OCI-LY1 (cell line): ENCODE data around the gene UNC13A.

Experiments used
- H2AFZ ChIP-seq: fragments of 200-600 bp; sonication (generic), shearing (Covaris generic); 2 replicates; pipeline ENCODE4 v1.6.0; 2014; ENCODE audit warnings: antibody characterized with exemption, mild to moderate bottlenecking, low read length
- H3F3A ChIP-seq: fragments of 200-600 bp; sonication (generic), shearing (Covaris generic); 2 replicates; pipeline ENCODE4 v1.6.0; 2014; ENCODE audit warnings: mild to moderate bottlenecking, antibody characterized with exemption, low read length, moderate library complexity; ENCODE audit not compliant: insufficient read depth
- H3K27ac ChIP-seq: fragments of 200-600 bp; sonication (generic); 2 replicates; pipeline ENCODE4 v1.5.1; 2014; ENCODE audit warnings: low read length, mixed run types, mild to moderate bottlenecking, low read depth; ENCODE audit not compliant: poor library complexity, severe bottlenecking
- H3K27me3 ChIP-seq: fragments of 200-600 bp; sonication (generic); 2 replicates; pipeline ENCODE4 v1.6.0; 2014; ENCODE audit warnings: antibody characterized with exemption, mild to moderate bottlenecking, low read length, moderate library complexity; ENCODE audit not compliant: insufficient read depth
- H3K36me3 ChIP-seq: fragments of 200-600 bp; sonication (generic); 2 replicates; pipeline ENCODE4 v1.6.1; 2014; ENCODE audit warnings: mild to moderate bottlenecking, antibody characterized with exemption, low read length, moderate library complexity, mixed read lengths; ENCODE audit not compliant: insufficient read depth
- H3K4me1 ChIP-seq: fragments of 200-600 bp; sonication (generic); 2 replicates; pipeline ENCODE4 v1.5.1; 2014; ENCODE audit warnings: mild to moderate bottlenecking, low read length, moderate library complexity; ENCODE audit not compliant: insufficient read depth, severe bottlenecking
- H3K4me2 ChIP-seq: fragments of 200-600 bp; sonication (generic), shearing (Covaris generic); 2 replicates; pipeline ENCODE4 v1.6.1; 2014; ENCODE audit warnings: low read length
- H3K4me3 ChIP-seq: fragments of 200-600 bp; sonication (generic); 2 replicates; pipeline ENCODE4 v1.5.1; 2014; ENCODE audit warnings: low read length, low read depth, mild to moderate bottlenecking, mixed read lengths; ENCODE audit not compliant: poor library complexity, severe bottlenecking
- H3K79me2 ChIP-seq: fragments of 200-600 bp; shearing (Covaris generic); 2 replicates; pipeline ENCODE4 v1.6.1; 2016; ENCODE audit warnings: mixed run types, low read length, mixed read lengths; ENCODE audit not compliant: insufficient read depth
- H3K9ac ChIP-seq: fragments of 200-600 bp; sonication (generic), shearing (Covaris generic); 2 replicates; pipeline ENCODE4 v1.6.1; 2014; ENCODE audit warnings: mild to moderate bottlenecking, low read length, mixed read lengths
- H3K9me2 ChIP-seq: fragments of 200-600 bp; sonication (generic), shearing (Covaris generic); 2 replicates; pipeline ENCODE4 v1.6.1; 2014; ENCODE audit warnings: low read depth, mild to moderate bottlenecking, low read length, mixed read lengths
- H3K9me3 ChIP-seq: fragments of 200-600 bp; shearing (Covaris generic); 2 replicates; pipeline ENCODE4 v1.6.1; 2014; ENCODE audit warnings: low read length, mixed read lengths
- H4K20me1 ChIP-seq: fragments of 200-600 bp; sonication (generic), shearing (Covaris generic); 2 replicates; pipeline ENCODE4 v1.6.0; 2016; ENCODE audit warnings: mild to moderate bottlenecking, low read length; ENCODE audit not compliant: insufficient read depth
- EZH2 ChIP-seq: fragments of 200-600 bp; sonication (generic), shearing (Covaris generic); IDR thresholded peaks from 2 replicates; pipeline ENCODE4 v1.8.0; 2017; ENCODE audit warnings: borderline replicate concordance, mixed run types, mild to moderate bottlenecking, antibody characterized with exemption, low read length, moderate library complexity, mixed read lengths
- TF ChIP-seq, protein P1 (sequence below): fragments of 200-600 bp; sonication (generic), shearing (Covaris generic); IDR thresholded peaks from 2 replicates; pipeline ENCODE4 v1.5.1; 2017; ENCODE audit warnings: mild to moderate bottlenecking, antibody characterized with exemption, low read length, moderate library complexity, mixed read lengths

Gene UNC13A

DNA sequence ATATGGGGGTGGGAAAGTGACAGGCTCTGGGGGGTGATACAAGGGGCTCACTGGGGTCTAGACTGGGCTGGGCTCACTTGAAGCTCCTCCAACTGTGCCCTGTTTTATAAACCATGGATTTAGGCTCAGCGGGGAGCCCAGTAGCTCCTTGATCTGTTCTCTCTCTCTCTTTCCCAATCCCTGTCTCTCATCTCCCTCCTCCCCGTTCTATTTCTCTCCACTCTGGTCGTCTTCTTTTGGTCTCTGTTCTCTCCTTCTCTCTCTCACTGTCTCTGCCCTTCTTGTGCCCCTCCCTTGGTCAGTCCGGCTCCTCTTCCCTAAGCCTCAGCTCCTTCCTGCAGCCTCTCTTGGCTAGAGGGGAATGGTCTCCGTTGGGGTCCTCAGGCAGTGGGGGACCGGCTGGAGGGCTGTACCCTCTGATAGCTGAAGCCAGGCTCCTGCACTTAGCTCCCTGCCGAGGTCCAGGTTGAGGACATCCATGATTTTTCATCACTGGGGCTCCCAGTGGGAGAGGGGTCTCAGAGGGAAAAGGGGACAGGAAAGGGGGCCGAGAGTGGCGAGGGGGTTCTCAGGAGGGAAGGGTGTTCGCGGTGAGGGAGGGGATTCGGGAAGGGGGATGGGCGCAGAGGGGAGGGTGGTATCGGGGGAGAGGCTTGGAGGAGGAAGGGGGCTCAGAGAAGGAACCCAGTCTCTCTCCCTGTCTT is 8.5 kb downstream of the UNC13A start:
- Histone ChIP-seq H3K9me3 (no peaks in the 10 kb centered on the region), H4K20me1 (no peaks in the 10 kb centered on the region), H3K4me1 (no peaks in the 10 kb centered on the region), H3K4me3 (no peak overlapping the region), H3K9ac (no peak overlapping the region), H3K36me3 (no peaks in the 10 kb centered on the region), H3F3A (no peaks in the 10 kb centered on the region), H2AFZ (no peak overlapping the region), H3K79me2 (no peaks in the 10 kb centered on the region), H3K27ac (no peak overlapping the region), H3K27me3 (peaks cover 4% of the 10 kb centered on the region; the same call in 1 of the 2 replicates), H3K9me2 (no peaks in the 10 kb centered on the region), H3K4me2 (no peak overlapping the region)
- TF ChIP-seq EZH2, result no peak
- TF ChIP-seq, protein P1, sequence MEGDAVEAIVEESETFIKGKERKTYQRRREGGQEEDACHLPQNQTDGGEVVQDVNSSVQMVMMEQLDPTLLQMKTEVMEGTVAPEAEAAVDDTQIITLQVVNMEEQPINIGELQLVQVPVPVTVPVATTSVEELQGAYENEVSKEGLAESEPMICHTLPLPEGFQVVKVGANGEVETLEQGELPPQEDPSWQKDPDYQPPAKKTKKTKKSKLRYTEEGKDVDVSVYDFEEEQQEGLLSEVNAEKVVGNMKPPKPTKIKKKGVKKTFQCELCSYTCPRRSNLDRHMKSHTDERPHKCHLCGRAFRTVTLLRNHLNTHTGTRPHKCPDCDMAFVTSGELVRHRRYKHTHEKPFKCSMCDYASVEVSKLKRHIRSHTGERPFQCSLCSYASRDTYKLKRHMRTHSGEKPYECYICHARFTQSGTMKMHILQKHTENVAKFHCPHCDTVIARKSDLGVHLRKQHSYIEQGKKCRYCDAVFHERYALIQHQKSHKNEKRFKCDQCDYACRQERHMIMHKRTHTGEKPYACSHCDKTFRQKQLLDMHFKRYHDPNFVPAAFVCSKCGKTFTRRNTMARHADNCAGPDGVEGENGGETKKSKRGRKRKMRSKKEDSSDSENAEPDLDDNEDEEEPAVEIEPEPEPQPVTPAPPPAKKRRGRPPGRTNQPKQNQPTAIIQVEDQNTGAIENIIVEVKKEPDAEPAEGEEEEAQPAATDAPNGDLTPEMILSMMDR, result no peak

GRCh38 chr19:17678836-17679235 is 9.3 kb downstream of the UNC13A start:
- H3K4me3 ChIP-seq, result no peak overlapping the region
- no peak overlapping the region for H3K9ac ChIP-seq

DNA sequence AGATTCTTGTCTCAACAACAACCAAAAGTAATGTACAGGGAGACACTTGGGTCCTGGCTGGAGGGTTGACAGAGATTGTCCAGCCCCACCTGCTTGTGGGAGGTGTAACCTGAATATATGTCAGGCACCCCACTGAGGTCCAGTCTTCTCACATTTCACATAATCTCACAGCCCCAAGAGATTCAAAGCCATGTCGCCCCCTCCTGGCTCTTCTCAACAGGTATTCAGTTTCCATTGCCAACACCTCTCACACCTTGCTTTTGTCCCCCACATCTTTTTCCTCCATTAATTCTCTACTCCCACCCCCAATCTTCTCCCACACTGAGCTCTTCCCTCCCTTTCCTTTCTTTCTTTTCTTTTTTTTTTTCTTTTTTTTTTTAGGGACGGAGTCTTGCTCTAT is 11.2 kb downstream of the UNC13A start:
- Histone ChIP-seq H3K36me3 (no peaks in the 10 kb centered on the region), H4K20me1 (no peaks in the 10 kb centered on the region), H3K4me1 (no peaks in the 10 kb centered on the region), H3F3A (no peaks in the 10 kb centered on the region), H3K9me2 (no peaks in the 10 kb centered on the region), H3K27me3 (peaks cover 4% of the 10 kb centered on the region; the same call in 1 of the 2 replicates), H3K4me2 (no peak overlapping the region), H3K27ac (no peak overlapping the region), H2AFZ (no peak overlapping the region), H3K4me3 (no peak overlapping the region), H3K9ac (no peak overlapping the region), H3K9me3 (no peaks in the 10 kb centered on the region), H3K79me2 (no peaks in the 10 kb centered on the region)
- no peak for TF ChIP-seq EZH2
- TF ChIP-seq, protein P1, result peak; percentile 42; the same call in 1 of the 2 replicates

More at GRCh38 chr19:17678836-17679235, 9.3 kb downstream of the UNC13A start:
- H3K27me3 ChIP-seq, result peaks cover 4% of the 10 kb centered on the region; the same call in 1 of the 2 replicates
- H3K4me1 ChIP-seq, result no peaks in the 10 kb centered on the region
- H3F3A ChIP-seq, result no peaks in the 10 kb centered on the region
- no peaks in the 10 kb centered on the region for H3K79me2 ChIP-seq
- H2AFZ ChIP-seq, result no peak overlapping the region
- H3K9me2 ChIP-seq, result no peaks in the 10 kb centered on the region
- no peak for TF ChIP-seq EZH2
- TF ChIP-seq, protein P1, result no peak
- H3K9me3 ChIP-seq, result no peaks in the 10 kb centered on the region
- H3K27ac ChIP-seq, result no peak overlapping the region
- H3K36me3 ChIP-seq, result no peaks in the 10 kb centered on the region
- no peak overlapping the region for H3K4me2 ChIP-seq
- H4K20me1 ChIP-seq, result no peaks in the 10 kb centered on the region
